ENCODE data around the gene EVA1A. TPM values are rescaled to one million over a fixed set of nuclear protein-coding genes. Genes with fewer than 3 reads are reported as not detected.

The EVA1A gene
- total RNA-seq, 1 donor from 2014 or later: 2.3 TPM

DNA sequence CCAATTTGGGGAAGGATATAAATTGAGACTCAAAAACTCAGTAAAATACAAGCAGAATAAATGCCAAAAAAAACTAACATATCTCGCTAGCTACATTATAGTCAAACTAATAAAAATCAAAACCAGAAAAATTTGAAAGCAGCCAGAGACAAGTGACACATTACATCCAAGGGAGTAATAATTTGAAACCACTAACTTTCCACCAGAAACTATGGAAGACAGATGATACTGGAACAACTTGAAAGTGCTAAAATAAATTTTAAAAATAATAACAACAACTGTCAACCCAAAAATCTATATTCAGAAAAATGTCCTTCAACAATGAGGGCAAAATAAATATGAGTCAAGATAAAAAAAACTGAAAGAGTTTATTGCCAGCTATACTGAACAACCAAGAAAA lies 110.7 kb downstream of the EVA1A start:
- no peak for DNase-seq (ENCODE audit: low spot score)

DNA sequence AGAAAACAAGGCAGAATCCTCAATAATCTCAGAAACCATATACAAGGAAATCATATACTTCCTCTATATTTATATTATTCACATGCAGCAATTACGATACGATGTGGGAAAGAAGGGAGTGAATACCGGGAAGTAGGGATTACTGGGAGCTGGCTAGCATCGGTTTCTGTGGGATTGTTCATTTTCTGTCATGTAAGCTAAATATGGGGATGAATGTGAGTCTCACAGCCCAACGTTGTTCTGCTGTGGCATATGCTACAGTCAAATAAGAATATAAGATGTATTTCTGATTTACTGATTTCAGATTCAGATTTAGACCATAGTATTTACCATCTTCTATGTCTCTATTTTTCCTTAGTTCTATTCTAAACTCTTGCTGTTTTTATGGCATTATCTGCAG lies 113.6 kb downstream of the EVA1A start:
- DNase-seq (ENCODE audit: low spot score): no peak

Other genes starting within 250 kb of the EVA1A start
- gene MRPL19, start 85.8 kb upstream of the EVA1A start, total RNA-seq: 52.9 TPM
- 23.8 TPM for gene GCFC2, start 150.0 kb upstream of the EVA1A start, total RNA-seq